ENCODE results near the gene PSTPIP1. TPM values are rescaled to one million over a fixed set of nuclear protein-coding genes. Genes with fewer than 3 reads are reported as not detected.

PSTPIP1 gene
- polyA plus RNA-seq, 1 donor from 2014 or later, result not detected

DNA sequence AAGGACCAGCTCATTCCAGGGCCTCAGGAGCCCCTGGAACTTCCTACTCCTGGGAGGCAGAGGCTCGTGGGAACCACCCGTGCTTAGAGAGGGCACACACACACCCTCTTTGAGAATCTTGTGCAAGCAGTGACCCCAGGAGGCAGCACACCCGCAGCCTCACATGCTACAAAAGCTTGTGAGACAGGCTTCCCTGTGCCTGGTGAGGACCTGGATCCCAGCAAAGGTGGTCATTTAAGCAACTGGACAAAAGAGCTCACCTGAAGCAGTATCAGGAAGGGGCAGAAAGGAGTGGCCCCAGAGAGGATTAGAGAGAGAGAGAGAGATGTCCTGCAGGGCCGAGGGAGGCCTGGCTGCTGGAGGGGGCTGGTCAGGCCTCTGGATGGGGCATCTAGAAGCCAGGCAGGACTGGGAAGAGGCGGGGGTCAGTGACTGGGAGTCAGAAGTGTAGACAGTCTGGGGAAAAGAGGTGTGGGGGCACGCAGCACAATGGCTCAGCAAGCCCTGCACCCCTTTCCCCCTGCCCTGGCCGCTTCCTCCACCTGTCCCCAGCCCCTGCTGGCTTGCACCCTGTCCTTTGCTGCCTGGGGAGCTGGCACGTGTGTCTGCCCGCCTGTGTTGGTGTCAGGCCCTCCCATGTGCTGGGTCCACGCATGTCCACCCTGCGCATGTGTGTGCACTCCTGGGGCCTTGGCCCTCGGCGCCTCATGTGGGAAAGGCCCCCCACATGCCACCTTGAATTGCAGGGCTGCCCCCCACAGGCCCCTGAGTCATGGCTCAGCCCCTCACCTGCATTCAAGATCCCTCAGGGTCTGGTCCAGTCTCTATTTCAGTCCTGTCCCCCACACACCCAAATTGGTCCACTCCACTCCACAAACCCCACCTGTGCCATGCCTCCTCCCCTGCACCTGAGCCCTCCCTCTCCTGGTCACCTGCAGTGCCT, 39.1 kb downstream of the PSTPIP1 start:
- H3K4me2 ChIP-seq (ENCODE audit: low read length), result no peak overlapping the region

DNA sequence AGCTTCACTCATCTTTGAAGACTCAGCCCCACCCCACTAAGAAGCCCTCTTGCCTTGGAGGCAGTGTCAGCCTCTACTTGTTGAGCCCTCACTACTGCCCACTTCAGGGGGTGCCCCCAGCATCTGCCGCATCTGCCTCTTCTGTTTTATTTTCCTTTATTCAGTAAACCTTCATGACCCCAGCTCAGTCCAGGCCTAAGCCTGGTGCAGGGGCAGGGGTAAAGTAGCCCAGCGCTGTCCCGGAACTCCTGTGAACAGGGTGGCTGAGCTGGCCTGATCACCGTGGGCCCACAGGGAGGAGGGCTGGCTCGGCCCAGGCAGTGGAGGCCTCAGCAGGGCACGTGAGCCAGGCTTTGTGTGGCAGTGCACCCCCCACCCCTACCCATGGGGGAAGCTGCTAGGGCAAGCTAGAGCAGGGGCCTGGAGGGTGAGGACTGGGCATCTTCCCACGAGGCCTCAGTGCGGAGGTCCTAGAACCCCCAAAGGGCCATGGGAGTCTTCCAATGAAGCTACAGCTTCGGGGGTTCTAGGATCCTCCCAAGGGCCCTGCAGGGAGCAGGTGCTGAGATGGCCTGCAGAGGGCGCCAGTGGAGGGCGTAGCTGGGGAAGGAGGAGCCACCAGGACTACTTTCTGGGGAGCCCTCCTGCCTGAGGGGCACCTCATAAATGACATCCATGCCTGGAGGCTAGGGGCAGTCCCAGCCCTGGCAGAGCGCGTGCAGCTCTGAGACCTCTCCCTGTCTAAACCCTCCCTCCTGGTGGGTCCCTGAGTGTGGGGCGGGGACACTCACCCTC, 40.0 kb downstream of the PSTPIP1 start:
- H3K36me3 ChIP-seq (ENCODE audit: insufficient read depth, low read length), result no peaks in the 10 kb centered on the region
- no peak overlapping the region for H3K27ac ChIP-seq (ENCODE audit: low read length)
- no peak overlapping the region for H3K9ac ChIP-seq (ENCODE audit: low read length)
- H3F3A ChIP-seq (ENCODE audit: insufficient read depth, low read length, poor library complexity, severe bottlenecking), result no peaks in the 10 kb centered on the region
- no peaks in the 10 kb centered on the region for H3K27me3 ChIP-seq (ENCODE audit: insufficient read depth, low read depth, low read length)
- H3K79me2 ChIP-seq (replicated peaks; ENCODE audit: insufficient read depth, low read length), result no peaks in the 10 kb centered on the region
- no peak overlapping the region for H2AFZ ChIP-seq (ENCODE audit: low read depth, low read length)
- no peaks in the 10 kb centered on the region for H4K20me1 ChIP-seq (ENCODE audit: insufficient read depth)
- H3K9me2 ChIP-seq (ENCODE audit: insufficient read depth, low read length), result no peaks in the 10 kb centered on the region
- H3K9me3 ChIP-seq (ENCODE audit: low read length), result no peaks in the 10 kb centered on the region
- H3K4me2 ChIP-seq (ENCODE audit: low read length), result no peak overlapping the region
- no peak overlapping the region for H3K4me3 ChIP-seq (ENCODE audit: low read length)
- TF ChIP-seq POLR2AphosphoS5 (IDR thresholded peaks at IDR 0.05) (no peak), RAD21 (conservative IDR thresholded peaks at IDR 0.05) (no peak), EP300 (conservative IDR thresholded peaks at IDR 0.05; ENCODE audit: poor library complexity, severe bottlenecking) (no peak), EZH2 (IDR thresholded peaks at IDR 0.05; ENCODE audit: borderline replicate concordance, insufficient read depth, low read length, poor library complexity, severe bottlenecking) (no peak), TAF1 (IDR thresholded peaks at IDR 0.05; ENCODE audit: low read depth) (no peak), MXI1 (conservative IDR thresholded peaks at IDR 0.05; ENCODE audit: poor library complexity, severe bottlenecking) (no peak), SMC3 (conservative IDR thresholded peaks at IDR 0.05; ENCODE audit: poor library complexity) (no peak)
- TF ChIP-seq, protein P1, sequence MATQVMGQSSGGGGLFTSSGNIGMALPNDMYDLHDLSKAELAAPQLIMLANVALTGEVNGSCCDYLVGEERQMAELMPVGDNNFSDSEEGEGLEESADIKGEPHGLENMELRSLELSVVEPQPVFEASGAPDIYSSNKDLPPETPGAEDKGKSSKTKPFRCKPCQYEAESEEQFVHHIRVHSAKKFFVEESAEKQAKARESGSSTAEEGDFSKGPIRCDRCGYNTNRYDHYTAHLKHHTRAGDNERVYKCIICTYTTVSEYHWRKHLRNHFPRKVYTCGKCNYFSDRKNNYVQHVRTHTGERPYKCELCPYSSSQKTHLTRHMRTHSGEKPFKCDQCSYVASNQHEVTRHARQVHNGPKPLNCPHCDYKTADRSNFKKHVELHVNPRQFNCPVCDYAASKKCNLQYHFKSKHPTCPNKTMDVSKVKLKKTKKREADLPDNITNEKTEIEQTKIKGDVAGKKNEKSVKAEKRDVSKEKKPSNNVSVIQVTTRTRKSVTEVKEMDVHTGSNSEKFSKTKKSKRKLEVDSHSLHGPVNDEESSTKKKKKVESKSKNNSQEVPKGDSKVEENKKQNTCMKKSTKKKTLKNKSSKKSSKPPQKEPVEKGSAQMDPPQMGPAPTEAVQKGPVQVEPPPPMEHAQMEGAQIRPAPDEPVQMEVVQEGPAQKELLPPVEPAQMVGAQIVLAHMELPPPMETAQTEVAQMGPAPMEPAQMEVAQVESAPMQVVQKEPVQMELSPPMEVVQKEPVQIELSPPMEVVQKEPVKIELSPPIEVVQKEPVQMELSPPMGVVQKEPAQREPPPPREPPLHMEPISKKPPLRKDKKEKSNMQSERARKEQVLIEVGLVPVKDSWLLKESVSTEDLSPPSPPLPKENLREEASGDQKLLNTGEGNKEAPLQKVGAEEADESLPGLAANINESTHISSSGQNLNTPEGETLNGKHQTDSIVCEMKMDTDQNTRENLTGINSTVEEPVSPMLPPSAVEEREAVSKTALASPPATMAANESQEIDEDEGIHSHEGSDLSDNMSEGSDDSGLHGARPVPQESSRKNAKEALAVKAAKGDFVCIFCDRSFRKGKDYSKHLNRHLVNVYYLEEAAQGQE (IDR thresholded peaks at IDR 0.05; ENCODE audit: borderline replicate concordance), result no peak

More for the DNA sequence above, 39.1 kb downstream of the PSTPIP1 start:
- H3K9ac ChIP-seq (ENCODE audit: low read length), result no peak overlapping the region
- no peak overlapping the region for H2AFZ ChIP-seq (ENCODE audit: low read depth, low read length)
- H3F3A ChIP-seq (ENCODE audit: insufficient read depth, low read length, poor library complexity, severe bottlenecking), result no peaks in the 10 kb centered on the region
- no peaks in the 10 kb centered on the region for H3K9me2 ChIP-seq (ENCODE audit: insufficient read depth, low read length)
- H4K20me1 ChIP-seq (ENCODE audit: insufficient read depth), result no peaks in the 10 kb centered on the region
- no peaks in the 10 kb centered on the region for H3K79me2 ChIP-seq (replicated peaks; ENCODE audit: insufficient read depth, low read length)
- H3K9me3 ChIP-seq (ENCODE audit: low read length), result no peaks in the 10 kb centered on the region
- H3K4me3 ChIP-seq (ENCODE audit: low read length), result no peak overlapping the region
- H3K27ac ChIP-seq (ENCODE audit: low read length), result no peak overlapping the region
- TF ChIP-seq, protein P1 (IDR thresholded peaks at IDR 0.05; ENCODE audit: borderline replicate concordance), result no peak
- TF ChIP-seq RAD21 (conservative IDR thresholded peaks at IDR 0.05) (no peak), EZH2 (IDR thresholded peaks at IDR 0.05; ENCODE audit: borderline replicate concordance, insufficient read depth, low read length, poor library complexity, severe bottlenecking) (no peak), POLR2AphosphoS5 (IDR thresholded peaks at IDR 0.05) (no peak), MXI1 (conservative IDR thresholded peaks at IDR 0.05; ENCODE audit: poor library complexity, severe bottlenecking) (no peak), SMC3 (conservative IDR thresholded peaks at IDR 0.05; ENCODE audit: poor library complexity) (no peak), TAF1 (IDR thresholded peaks at IDR 0.05; ENCODE audit: low read depth) (no peak), EP300 (conservative IDR thresholded peaks at IDR 0.05; ENCODE audit: poor library complexity, severe bottlenecking) (no peak)
- TF ChIP-seq, protein P2, sequence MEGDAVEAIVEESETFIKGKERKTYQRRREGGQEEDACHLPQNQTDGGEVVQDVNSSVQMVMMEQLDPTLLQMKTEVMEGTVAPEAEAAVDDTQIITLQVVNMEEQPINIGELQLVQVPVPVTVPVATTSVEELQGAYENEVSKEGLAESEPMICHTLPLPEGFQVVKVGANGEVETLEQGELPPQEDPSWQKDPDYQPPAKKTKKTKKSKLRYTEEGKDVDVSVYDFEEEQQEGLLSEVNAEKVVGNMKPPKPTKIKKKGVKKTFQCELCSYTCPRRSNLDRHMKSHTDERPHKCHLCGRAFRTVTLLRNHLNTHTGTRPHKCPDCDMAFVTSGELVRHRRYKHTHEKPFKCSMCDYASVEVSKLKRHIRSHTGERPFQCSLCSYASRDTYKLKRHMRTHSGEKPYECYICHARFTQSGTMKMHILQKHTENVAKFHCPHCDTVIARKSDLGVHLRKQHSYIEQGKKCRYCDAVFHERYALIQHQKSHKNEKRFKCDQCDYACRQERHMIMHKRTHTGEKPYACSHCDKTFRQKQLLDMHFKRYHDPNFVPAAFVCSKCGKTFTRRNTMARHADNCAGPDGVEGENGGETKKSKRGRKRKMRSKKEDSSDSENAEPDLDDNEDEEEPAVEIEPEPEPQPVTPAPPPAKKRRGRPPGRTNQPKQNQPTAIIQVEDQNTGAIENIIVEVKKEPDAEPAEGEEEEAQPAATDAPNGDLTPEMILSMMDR (IDR thresholded peaks at IDR 0.05; ENCODE audit: poor library complexity, severe bottlenecking), result no peak
- no peaks in the 10 kb centered on the region for H3K27me3 ChIP-seq (ENCODE audit: insufficient read depth, low read depth, low read length)
- no peaks in the 10 kb centered on the region for H3K36me3 ChIP-seq (ENCODE audit: insufficient read depth, low read length)

All from neural cell (in vitro differentiated cells).